ENCODE results near the gene ELOVL2.

DNA sequence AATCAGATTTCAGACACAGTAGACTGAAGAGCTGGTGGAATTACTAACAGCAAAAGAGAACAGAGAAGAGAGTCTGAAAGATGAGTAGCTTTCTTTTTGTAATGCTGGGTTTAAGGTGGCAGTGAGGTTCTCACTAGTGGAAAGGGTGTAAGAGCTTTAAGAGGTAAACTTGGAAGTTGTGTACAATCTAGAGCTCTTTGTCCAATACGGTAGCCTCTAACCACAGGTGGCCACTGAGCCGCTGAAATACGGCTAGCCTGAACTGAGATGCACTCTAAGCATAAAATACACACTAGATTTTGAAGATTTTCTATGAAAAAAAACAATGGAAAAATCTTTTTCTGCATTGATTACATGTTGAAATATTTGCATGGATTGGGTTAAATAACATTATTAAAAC, 4.0 kb downstream of the ELOVL2 start:
- TF ChIP-seq CTCF (IDR thresholded peaks at IDR 0.05) (no peak), POLR2A (IDR thresholded peaks at IDR 0.05) (no peak), EP300 (IDR thresholded peaks at IDR 0.05) (no peak)
